ENCODE measurements around the gene FNBP1L.

DNA sequence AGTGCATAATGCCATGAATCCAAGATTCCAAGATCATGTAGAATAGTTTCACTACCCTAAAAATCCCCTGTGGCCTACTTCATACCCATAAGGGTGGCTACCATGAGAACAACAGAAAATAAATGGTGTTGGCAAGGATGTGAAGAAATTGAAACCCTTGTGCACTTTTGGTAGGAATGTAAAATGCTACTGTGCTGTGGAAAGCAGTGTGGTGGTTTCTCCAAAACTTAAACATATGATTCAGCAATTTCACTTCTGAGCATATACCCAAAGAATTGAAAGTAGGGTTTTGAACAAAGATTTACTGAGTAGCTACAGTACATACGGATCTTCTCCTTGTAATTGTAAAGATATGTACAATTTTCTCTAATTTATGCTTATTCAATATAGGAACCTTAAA is 16.0 kb downstream of the FNBP1L start:
- TF ChIP-seq POLR2A (IDR thresholded peaks at IDR 0.05), result no peak
- TF ChIP-seq, protein P1, sequence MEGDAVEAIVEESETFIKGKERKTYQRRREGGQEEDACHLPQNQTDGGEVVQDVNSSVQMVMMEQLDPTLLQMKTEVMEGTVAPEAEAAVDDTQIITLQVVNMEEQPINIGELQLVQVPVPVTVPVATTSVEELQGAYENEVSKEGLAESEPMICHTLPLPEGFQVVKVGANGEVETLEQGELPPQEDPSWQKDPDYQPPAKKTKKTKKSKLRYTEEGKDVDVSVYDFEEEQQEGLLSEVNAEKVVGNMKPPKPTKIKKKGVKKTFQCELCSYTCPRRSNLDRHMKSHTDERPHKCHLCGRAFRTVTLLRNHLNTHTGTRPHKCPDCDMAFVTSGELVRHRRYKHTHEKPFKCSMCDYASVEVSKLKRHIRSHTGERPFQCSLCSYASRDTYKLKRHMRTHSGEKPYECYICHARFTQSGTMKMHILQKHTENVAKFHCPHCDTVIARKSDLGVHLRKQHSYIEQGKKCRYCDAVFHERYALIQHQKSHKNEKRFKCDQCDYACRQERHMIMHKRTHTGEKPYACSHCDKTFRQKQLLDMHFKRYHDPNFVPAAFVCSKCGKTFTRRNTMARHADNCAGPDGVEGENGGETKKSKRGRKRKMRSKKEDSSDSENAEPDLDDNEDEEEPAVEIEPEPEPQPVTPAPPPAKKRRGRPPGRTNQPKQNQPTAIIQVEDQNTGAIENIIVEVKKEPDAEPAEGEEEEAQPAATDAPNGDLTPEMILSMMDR (IDR thresholded peaks at IDR 0.05), result no peak

Data from testis (tissue), 2 donors.